Mammary epithelial cell (primary cell): ENCODE data around the gene RNU1-2.
"Not testable (repeated sequence)": the region's sequence is repeated elsewhere in the genome, so short reads cannot be mapped to it uniquely, and the experiment has no call there.

Source experiments
- CTCF ChIP-seq, 2 donors: IDR thresholded peaks in 1 of 2; conservative IDR thresholded peaks in 1 of 2; 2 replicates each; pipeline ENCODE4 v1.5.1; 2011 to 2012; ENCODE audit warnings: inconsistent platforms in 2 of 2, low read length in 2 of 2, mild to moderate bottlenecking in 2 of 2, control low read depth in 1 of 2, low read depth in 1 of 2; ENCODE audit not compliant: insufficient read depth in 1 of 2; ENCODE audit errors: extremely low read depth in 1 of 2
- EZH2 ChIP-seq: IDR thresholded peaks from 2 replicates; pipeline ENCODE4 v1.6.1; 2012; ENCODE audit warnings: low read length, inconsistent platforms, borderline replicate concordance

- TF ChIP-seq CTCF (conservative IDR thresholded peaks at IDR 0.05 in 1 of 2, IDR thresholded peaks at IDR 0.05 in 1 of 2; ENCODE audit: extremely low read depth in 1 of 2, insufficient read depth in 1 of 2, low read depth in 1 of 2, low read length in 2 of 2); EZH2: not testable (repeated sequence)
Measured at GRCh38 chr1:16890539-16891021, 5.2 kb upstream of the RNU1-2 start.
